Motor neuron (in vitro differentiated cells): ENCODE measurements around the gene B3GALNT2. TPM values are rescaled to one million over a fixed set of nuclear protein-coding genes. Genes with fewer than 3 reads are reported as not detected.
"Not testable (repeated sequence)": the region's sequence is repeated elsewhere in the genome, so short reads cannot be mapped to it uniquely, and the experiment has no call there.

Experiments used
- ATAC-seq, 8 experiments: fragments of 200-7000 bp; cut with Tn5 transposase; replicated peaks in 6 of 8; 2 replicates each; pipeline ENCODE4 v1.8.0; 2021; ENCODE audit warnings: mild to moderate bottlenecking in 8 of 8, moderate library complexity in 8 of 8
- H3K27ac ChIP-seq, 2 donors: fragments of 250-450 bp; sonication (Bioruptor Pico); 2 replicates each; pipeline ENCODE4 v1.9.0; 2021; ENCODE audit warnings: antibody characterized with exemption in 2 of 2, mild to moderate bottlenecking in 2 of 2, moderate library complexity in 1 of 2
- H3K4me1 ChIP-seq, 2 donors: fragments of 250-450 bp; sonication (Bioruptor Pico); replicated peaks in 1 of 2; 2 replicates each; pipeline ENCODE4 v1.6.1; 2021; ENCODE audit warnings: antibody characterized with exemption in 2 of 2, mild to moderate bottlenecking in 2 of 2, moderate library complexity in 1 of 2
- H3K4me3 ChIP-seq, 5 donors: fragments of 250-450 bp; sonication (Bioruptor Pico); 2 replicates each; pipeline ENCODE4 v1.9.0; 2021; ENCODE audit warnings: antibody characterized with exemption in 5 of 5, mild to moderate bottlenecking in 5 of 5, moderate library complexity in 4 of 5
- WGBS, 10 experiments: fragments of 450-650 bp; shearing (Covaris generic); methylation state at CpG; one replicate each; pipeline ENCODE4 v1.0.0; 2022; 5-methylcytosine and 5-hydroxymethylcytosine counted together
- in situ Hi-C, 9 experiments: fragments of 400-800 bp; cut with MboI; loops; one replicate each; pipeline ENCODE4 v1.15.0; 2021; ENCODE audit warnings: low sequenced_read_pairs in 9 of 9, low pct_unique_long_range_greater_than_20kb in 2 of 9; ENCODE audit not compliant: unreplicated experiment in 9 of 9
- total RNA-seq, 8 experiments: library from RNA; unstranded; fragments of 300-600 nt; gene quantifications; 2 replicates each; pipeline versions ENCODE4 v1.2.3 to v1.2.4, GENCODE V29; 2022

The B3GALNT2 gene
- total RNA-seq, 8 experiments from 2014 or later: 8.2 to 45.1 (median 18.5) TPM

GRCh38 chr1:235495551-235495950, 8.7 kb downstream of the B3GALNT2 start:
- 68 to 100% (median 93%) methylated on average over 1 to 2 of the region's 2 CpGs for WGBS, 10 experiments
- Histone ChIP-seq H3K27ac (no peak overlapping the region), H3K4me3 (no peak overlapping the region), H3K4me1 (no peaks in the 10 kb centered on the region)
- in situ Hi-C loops: no loop called here
- no peak for ATAC-seq

DNA sequence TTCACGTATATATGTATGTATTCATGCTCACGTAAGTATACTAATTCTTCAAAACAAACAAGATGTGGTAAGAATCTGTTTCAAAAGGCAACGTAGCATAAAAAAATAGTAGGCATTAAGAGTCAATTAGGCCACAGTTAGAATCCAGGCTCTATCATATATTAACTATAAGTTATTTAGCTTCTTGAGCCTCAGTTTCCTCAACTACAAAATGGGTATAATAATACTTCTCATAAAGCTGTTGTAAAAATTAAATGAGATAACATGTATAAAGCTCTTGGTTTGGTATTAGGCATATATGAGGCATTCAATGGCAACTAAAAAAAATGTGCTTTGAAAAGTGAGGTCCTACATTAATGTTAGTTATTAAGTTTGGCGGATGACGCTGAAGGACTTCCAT, 9.2 kb downstream of the B3GALNT2 start:
- Histone ChIP-seq H3K4me1 (no peaks in the 10 kb centered on the region), H3K27ac (no peak overlapping the region), H3K4me3 (no peak overlapping the region)
- ATAC-seq: no peak
- WGBS, 10 experiments: 92 to 98% (median 95%) methylated on average over 5 of the region's 5 CpGs; no CpG with 5 or more reads in 1 of the 10 experiments
- in situ Hi-C loops: no loop called here

GRCh38 chr1:235494531-235494930, 9.7 kb downstream of the B3GALNT2 start:
- Histone ChIP-seq H3K4me1 (no peaks in the 10 kb centered on the region), H3K27ac (no peak overlapping the region), H3K4me3 (no peak overlapping the region)
- ATAC-seq: no peak
- WGBS, 10 experiments: 91 to 100% (median 97%) methylated on average over 1 to 9 of the region's 9 CpGs; no CpG with 5 or more reads in 1 of the 10 experiments
- in situ Hi-C loops: no loop called here

GRCh38 chr1:235491644-235492043, 12.6 kb downstream of the B3GALNT2 start:
- H3K4me3 ChIP-seq: no peak overlapping the region
- H3K4me1 ChIP-seq: no peaks in the 10 kb centered on the region
- ATAC-seq: no peak
- in situ Hi-C loops: no loop called here
- 77 to 100% (median 92%) methylated on average over 2 to 3 of the region's 3 CpGs; no CpG with 5 or more reads in 1 of the 10 experiments for WGBS, 10 experiments
- no peak overlapping the region for H3K27ac ChIP-seq

DNA sequence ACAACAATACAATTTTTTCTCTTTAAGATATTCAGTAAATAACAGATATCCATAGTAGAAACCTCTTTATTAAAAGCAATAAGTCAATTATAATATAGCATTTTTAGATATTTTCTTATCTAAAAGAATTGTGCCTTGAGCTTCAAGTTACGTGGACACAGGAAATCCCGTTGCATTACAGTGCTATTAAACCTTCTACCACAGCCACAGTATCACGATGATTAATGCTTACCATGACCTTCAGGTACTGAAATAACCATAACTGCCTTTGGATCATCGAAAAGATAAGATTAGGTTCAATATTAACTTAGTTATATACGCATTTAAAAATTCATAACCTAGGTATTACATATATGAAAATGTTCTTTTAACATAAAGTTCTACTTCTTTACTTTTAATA, 17.9 kb downstream of the B3GALNT2 start:
- no peak for ATAC-seq

DNA sequence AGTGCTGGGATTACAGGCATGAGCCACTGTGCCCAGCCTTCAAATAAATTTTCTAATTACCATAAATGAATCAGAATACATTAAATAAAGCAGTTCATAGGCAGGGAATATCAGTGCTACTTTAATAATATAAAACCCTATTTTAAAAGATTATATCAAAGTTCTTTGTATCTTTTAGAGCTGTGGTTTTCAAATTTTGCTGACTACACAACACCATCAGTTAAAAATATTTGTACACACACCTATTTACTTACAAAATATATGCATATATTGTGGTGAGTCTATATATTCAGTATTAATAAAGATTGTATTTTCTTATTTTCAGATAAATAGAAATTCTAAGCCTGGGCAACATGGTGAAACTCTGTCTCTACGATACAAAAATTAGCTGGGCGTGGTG, 18.7 kb downstream of the B3GALNT2 start:
- ATAC-seq: no peak
- WGBS, 10 experiments: 80 to 100% (median 90%) methylated on average over 2 of the region's 2 CpGs; no CpG with 5 or more reads in 5 of the 10 experiments
- Histone ChIP-seq H3K4me1 (no peaks in the 10 kb centered on the region), H3K27ac (no peak overlapping the region), H3K4me3 (no peak overlapping the region)
- in situ Hi-C loops: no loop called here

More for the DNA sequence above, 17.9 kb downstream of the B3GALNT2 start:
- in situ Hi-C loops: no loop called here
- H3K27ac ChIP-seq: no peak overlapping the region
- 57 to 100% (median 77%) methylated on average over 2 to 5 of the region's 5 CpGs; no CpG with 5 or more reads in 1 of the 10 experiments for WGBS, 10 experiments
- H3K4me1 ChIP-seq: no peaks in the 10 kb centered on the region
- no peak overlapping the region for H3K4me3 ChIP-seq

DNA sequence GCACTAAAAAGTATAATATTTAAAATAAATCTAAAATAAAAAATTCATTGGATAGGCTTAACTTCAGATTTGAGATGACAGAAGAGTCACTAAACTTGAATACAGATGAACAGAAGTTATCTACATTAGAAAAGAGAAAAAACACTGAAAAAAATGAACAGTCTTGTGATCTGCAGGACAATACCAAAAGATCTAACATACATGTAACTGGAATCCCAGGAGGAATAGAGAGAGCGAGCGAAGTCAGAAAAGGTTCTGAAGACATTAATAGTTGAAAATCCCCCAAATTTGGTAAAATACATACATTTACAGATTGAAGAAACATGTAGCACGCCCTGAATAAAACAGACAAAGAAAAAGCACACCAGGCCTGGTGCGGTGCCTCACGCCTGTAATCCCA, 21.2 kb downstream of the B3GALNT2 start:
- H3K4me1 ChIP-seq: no peaks in the 10 kb centered on the region
- no peak overlapping the region for H3K27ac ChIP-seq
- no peak for ATAC-seq
- WGBS, 10 experiments: 89 to 100% (median 98%) methylated on average over 1 to 5 of the region's 5 CpGs
- in situ Hi-C loops: no loop called here
- H3K4me3 ChIP-seq: no peak overlapping the region

DNA sequence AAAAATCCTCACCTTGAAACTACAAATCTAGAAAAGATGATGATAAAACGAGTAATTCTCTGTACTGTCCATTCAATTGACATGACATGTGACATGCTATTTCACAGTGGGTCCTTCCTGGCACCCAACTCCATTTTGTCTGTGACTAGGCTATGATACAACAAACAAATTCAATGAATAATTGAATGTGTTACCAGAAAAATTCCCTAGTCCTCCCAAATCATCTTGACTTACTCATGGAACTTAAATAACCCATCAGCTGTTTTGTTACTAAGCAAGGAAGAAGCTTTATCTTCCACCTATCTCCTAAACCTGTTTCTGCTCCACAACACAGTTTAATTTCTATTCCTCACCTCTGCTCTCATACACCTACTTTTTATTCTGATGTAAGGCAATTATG, 30.4 kb downstream of the B3GALNT2 start:
- in situ Hi-C loops: no loop called here
- no peak for ATAC-seq
- H3K4me1 ChIP-seq: no peaks in the 10 kb centered on the region
- 17 to 100% (median 87%) methylated on average over 1 of the region's 1 CpG; no CpG with 5 or more reads in 1 of the 10 experiments for WGBS, 10 experiments
- H3K27ac ChIP-seq: no peak overlapping the region
- H3K4me3 ChIP-seq: no peak overlapping the region

DNA sequence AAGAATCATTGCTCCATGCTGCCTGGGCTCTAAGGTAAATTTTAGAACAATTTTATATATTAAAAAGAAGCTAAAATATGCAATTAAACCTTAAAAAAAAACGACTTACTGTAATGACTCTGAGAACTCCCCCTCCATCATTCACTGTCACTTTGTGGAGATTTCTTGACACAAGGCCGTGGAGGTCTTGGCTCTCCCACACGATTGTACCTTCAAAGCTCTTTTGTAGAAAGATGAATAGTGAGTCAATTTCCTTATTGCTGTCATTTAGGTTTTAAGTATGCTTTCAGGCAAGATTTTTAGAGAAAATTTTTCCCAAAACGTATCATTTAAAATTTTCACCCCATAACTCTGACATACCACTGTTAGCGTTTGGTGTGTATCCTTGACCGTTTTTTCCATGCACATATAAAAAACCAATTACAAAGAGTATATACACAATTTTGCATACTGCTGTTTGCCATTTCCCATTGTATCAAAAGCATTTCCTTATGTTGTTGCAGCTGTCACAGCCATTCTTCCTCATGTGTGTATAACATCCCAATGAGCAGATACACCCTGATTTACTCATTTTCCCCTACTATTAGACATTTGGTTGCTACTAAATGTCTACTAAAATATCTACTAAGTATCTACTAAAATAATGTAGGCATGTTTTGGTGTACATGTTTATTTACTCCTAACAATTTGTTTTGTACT, 33.4 kb downstream of the B3GALNT2 start:
- H3K4me1 ChIP-seq: no peaks in the 10 kb centered on the region
- no peak overlapping the region for H3K27ac ChIP-seq
- in situ Hi-C loops: no loop called here
- H3K4me3 ChIP-seq: no peak overlapping the region
- no peak for ATAC-seq
- 20 to 94% (median 77%) methylated on average over 1 to 6 of the region's 6 CpGs for WGBS, 10 experiments

GRCh38 chr1:235469897-235470296, 34.4 kb downstream of the B3GALNT2 start:
- in situ Hi-C loops, H3K4me1 ChIP-seq, H3K4me3 ChIP-seq, H3K27ac ChIP-seq, ATAC-seq: not testable (repeated sequence)
- 86 to 100% (median 100%) methylated on average over 1 to 2 of the region's 2 CpGs; no CpG with 5 or more reads in 2 of the 10 experiments for WGBS, 10 experiments

- in situ Hi-C loops: no loop called here
- Histone ChIP-seq H3K4me3 (no peak overlapping the region), H3K27ac (no peak overlapping the region), H3K4me1 (no peaks in the 10 kb centered on the region)
- peak in 1 of 8 experiments; percentile 81 for ATAC-seq
- 38 to 97% (median 93%) methylated on average over 3 to 4 of the region's 4 CpGs for WGBS, 10 experiments
These were observed 35.3 kb downstream of the B3GALNT2 start for GRCh38 chr1:235468970-235469369.

DNA sequence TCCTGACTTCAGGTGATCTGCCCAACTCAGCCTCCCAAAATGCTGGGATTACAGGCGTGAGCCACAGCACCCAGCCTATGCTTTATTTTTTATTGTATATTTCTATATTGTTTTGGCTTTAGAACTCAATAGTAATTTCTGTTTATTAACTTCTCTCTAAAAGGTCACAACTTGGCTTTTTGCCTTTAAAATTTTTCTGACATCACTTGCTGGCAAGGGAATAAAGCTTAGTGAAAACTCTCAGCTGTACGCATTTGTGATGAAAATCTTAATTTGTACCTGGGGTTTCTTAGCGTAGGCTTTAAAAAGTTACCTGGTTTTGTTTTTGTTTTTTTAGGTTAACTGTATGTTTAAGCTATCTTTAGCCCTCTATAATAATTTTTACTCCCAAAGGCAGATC, 36.2 kb downstream of the B3GALNT2 start:
- in situ Hi-C loops: no loop called here
- Histone ChIP-seq H3K4me3 (no peak overlapping the region), H3K27ac (no peak overlapping the region), H3K4me1 (no peaks in the 10 kb centered on the region)
- WGBS, 10 experiments: 90 to 100% (median 95%) methylated on average over 2 to 3 of the region's 3 CpGs
- ATAC-seq: no peak

DNA sequence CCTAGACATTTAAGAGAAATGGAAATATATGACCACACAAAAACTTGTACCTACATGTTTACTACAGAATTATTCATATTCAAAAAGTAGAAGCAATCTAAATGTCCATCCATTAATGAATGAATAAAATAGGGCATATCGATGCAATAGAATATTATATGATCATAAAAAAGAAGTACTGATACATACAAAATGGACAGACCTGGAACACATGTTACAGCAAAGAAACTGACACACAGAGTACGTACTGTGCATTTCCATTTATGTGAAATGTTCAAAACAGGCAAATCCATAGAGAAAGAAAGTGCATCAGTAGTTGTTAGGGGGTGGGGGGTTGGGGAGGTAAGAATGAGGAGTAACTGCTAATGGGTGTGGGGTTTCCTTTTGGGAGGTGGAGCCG, 39.2 kb downstream of the B3GALNT2 start:
- in situ Hi-C loops: no loop called here

DNA sequence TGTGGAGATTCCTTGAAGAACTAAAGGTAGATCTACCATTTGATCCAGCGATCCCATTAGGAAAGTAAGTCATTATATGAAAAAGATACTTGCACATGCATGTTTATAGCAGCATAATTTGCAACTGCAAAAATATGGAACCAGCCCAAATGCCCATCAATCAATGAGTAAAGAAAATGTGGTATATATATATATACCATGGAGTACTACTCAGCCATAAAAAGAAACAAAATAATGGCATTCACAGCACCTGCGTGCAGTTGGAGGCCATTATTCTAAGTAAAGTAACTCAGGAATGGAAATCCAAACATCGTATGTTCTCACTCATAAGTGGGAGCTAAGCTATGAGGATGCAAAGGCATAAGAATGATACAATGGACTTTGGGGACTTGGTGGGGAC, 41.4 kb downstream of the B3GALNT2 start:
- H3K4me3 ChIP-seq, H3K4me1 ChIP-seq, ATAC-seq, H3K27ac ChIP-seq, in situ Hi-C loops: not testable (repeated sequence)
- WGBS, 10 experiments: 91 to 100% (median 100%) methylated on average over 1 to 3 of the region's 3 CpGs; no CpG with 5 or more reads in 2 of the 10 experiments

More for the DNA sequence above, 39.2 kb downstream of the B3GALNT2 start:
- WGBS, 10 experiments: 83 to 100% (median 93%) methylated on average over 1 to 3 of the region's 3 CpGs; no CpG with 5 or more reads in 1 of the 10 experiments
- H3K27ac ChIP-seq: no peak overlapping the region
- no peak overlapping the region for H3K4me3 ChIP-seq
- ATAC-seq: no peak
- H3K4me1 ChIP-seq: no peaks in the 10 kb centered on the region
